IMR-90 (cell line): Measurements from ENCODE around the gene S100A2.

Experiments used
- BHLHE40 ChIP-seq: fragments of 150-350 bp; IDR thresholded peaks from 2 replicates; pipeline ENCODE4 v1.6.1; 2016; ENCODE audit warnings: mild to moderate bottlenecking, low read depth, low read length
- CEBPB ChIP-seq: IDR thresholded peaks from 2 replicates; pipeline ENCODE4 v1.6.1; 2012; ENCODE audit warnings: low read depth, low read length, improper control_type of control experiment
- CTCF ChIP-seq: conservative IDR thresholded peaks from 2 replicates; pipeline ENCODE4 v1.5.1; 2012; ENCODE audit warnings: mild to moderate bottlenecking, low read depth, low read length, improper control_type of control experiment
- POLR2A ChIP-seq: IDR thresholded peaks from 2 replicates; pipeline ENCODE4 v1.6.1; 2012; ENCODE audit warnings: mild to moderate bottlenecking, low read depth, low read length
- RCOR1 ChIP-seq: IDR thresholded peaks from 2 replicates; pipeline ENCODE4 v1.6.1; 2012; ENCODE audit warnings: mild to moderate bottlenecking, low read length, improper control_type of control experiment; ENCODE audit not compliant: insufficient replicate concordance
- SMC3 ChIP-seq: fragments of 150-350 bp; IDR thresholded peaks from 2 replicates; pipeline ENCODE4 v1.6.1; 2016; ENCODE audit warnings: low read depth, mild to moderate bottlenecking, antibody characterized with exemption, low read length, moderate library complexity
- TF ChIP-seq, protein P1 (sequence below): fragments of 150-350 bp; IDR thresholded peaks from 2 replicates; pipeline ENCODE4 v1.6.1; 2016; ENCODE audit warnings: low read depth, mild to moderate bottlenecking, low read length, moderate library complexity, borderline replicate concordance
- TF ChIP-seq, protein P2 (sequence below): fragments of 150-350 bp; IDR thresholded peaks from 2 replicates; pipeline ENCODE4 v1.6.1; 2017; ENCODE audit warnings: mild to moderate bottlenecking, antibody characterized with exemption, low read length, low read depth

GRCh38 chr1:153566414-153567371 lies 1.0 kb upstream of the S100A2 start:
- no peak for TF ChIP-seq CTCF
- TF ChIP-seq, protein P1, sequence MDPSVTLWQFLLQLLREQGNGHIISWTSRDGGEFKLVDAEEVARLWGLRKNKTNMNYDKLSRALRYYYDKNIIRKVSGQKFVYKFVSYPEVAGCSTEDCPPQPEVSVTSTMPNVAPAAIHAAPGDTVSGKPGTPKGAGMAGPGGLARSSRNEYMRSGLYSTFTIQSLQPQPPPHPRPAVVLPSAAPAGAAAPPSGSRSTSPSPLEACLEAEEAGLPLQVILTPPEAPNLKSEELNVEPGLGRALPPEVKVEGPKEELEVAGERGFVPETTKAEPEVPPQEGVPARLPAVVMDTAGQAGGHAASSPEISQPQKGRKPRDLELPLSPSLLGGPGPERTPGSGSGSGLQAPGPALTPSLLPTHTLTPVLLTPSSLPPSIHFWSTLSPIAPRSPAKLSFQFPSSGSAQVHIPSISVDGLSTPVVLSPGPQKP = no peak
- TF ChIP-seq, protein P2, sequence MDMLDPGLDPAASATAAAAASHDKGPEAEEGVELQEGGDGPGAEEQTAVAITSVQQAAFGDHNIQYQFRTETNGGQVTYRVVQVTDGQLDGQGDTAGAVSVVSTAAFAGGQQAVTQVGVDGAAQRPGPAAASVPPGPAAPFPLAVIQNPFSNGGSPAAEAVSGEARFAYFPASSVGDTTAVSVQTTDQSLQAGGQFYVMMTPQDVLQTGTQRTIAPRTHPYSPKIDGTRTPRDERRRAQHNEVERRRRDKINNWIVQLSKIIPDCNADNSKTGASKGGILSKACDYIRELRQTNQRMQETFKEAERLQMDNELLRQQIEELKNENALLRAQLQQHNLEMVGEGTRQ = no peak
- TF ChIP-seq RCOR1 = peak; percentile 95
- TF ChIP-seq POLR2A = peak; percentile 68
- 0 out of 2 replicates have a peak, but pooled peaks have one; percentile 0 for TF ChIP-seq CEBPB
- TF ChIP-seq BHLHE40 = peak; percentile 74
- 0 out of 2 replicates have a peak, but pooled peaks have one; percentile 8 for TF ChIP-seq SMC3
